ENCODE results near the gene ESF1. TPM values are rescaled to one million over a fixed set of nuclear protein-coding genes. Genes with fewer than 3 reads are reported as not detected.

The ESF1 gene
- total and polyA plus RNA-seq, 9 of the 15 experiments (the other 6 are each of a cell fraction or from before 2014, with no cell fraction given) = 7.0 to 30.4 (median 18.6) TPM

- TF ChIP-seq ATF1 (CRISPR knock-in tag; IDR thresholded peaks at IDR 0.05) = no peak
- TF ChIP-seq ATF1 (tag; IDR thresholded peaks at IDR 0.05) = no peak
- TF ChIP-seq ZBED1 (IDR thresholded peaks at IDR 0.05) = no peak
- no peak for TF ChIP-seq CXXC5 (CRISPR knock-in tag; IDR thresholded peaks at IDR 0.05)
- TF ChIP-seq IFI16 (CRISPR knock-in tag; IDR thresholded peaks at IDR 0.05) = no peak
- no peak for TF ChIP-seq ZNF445 (CRISPR knock-in tag; IDR thresholded peaks at IDR 0.05; ENCODE audit: low read depth)
Observed at GRCh38 chr20:13817342-13817741, 32.6 kb upstream of the ESF1 start (continued).

GRCh38 chr20:13816757-13817156 is 32.0 kb upstream of the ESF1 start:
- CTCF ChIA-PET (ENCODE audit: low intra/inter-chr PET ratio) = no interaction called here
- H3K4me2 ChIP-seq (ENCODE audit: insufficient read depth, low read length) = no peak overlapping the region
- TF ChIP-seq ZNF140 (CRISPR knock-in tag; IDR thresholded peaks at IDR 0.05) (no peak), ZBTB5 (IDR thresholded peaks at IDR 0.05) (no peak), E2F8 (IDR thresholded peaks at IDR 0.05; ENCODE audit: low read depth, partially characterized antibody) (no peak), CREB5 (CRISPR knock-in tag; IDR thresholded peaks at IDR 0.05) (no peak), ETV5 (CRISPR knock-in tag; IDR thresholded peaks at IDR 0.05; ENCODE audit: low read depth) (no peak), ID3 (CRISPR knock-in tag; IDR thresholded peaks at IDR 0.05) (no peak), ID3 (tag; IDR thresholded peaks at IDR 0.05) (no peak), TGIF2 (CRISPR knock-in tag; IDR thresholded peaks at IDR 0.05) (no peak), RAD21 (CRISPR knock-in tag; conservative IDR thresholded peaks at IDR 0.05 in 1 of 2, IDR thresholded peaks at IDR 0.05 in 1 of 2) (no peak)

More at GRCh38 chr20:13816757-13817156, 32.0 kb upstream of the ESF1 start:
- intact Hi-C loops (cut with micrococcal nuclease) = no loop called here
- H3K4me1 ChIP-seq (replicated peaks in 1 of 2; ENCODE audit: control insufficient read depth in 2 of 2, insufficient read depth in 2 of 2, low read length in 2 of 2) = no peaks in the 10 kb centered on the region; a peak in 1 of 5 replicates
- no peak overlapping the region for H3K27ac ChIP-seq (ENCODE audit: extremely low read depth, low read depth, low read length)
- POLR2A ChIA-PET = no interaction called here
- H2AFZ ChIP-seq (ENCODE audit: low read depth, low read length) = no peak overlapping the region
- H4K20me1 ChIP-seq (replicated peaks; ENCODE audit: control insufficient read depth, insufficient read depth, low read length) = no peaks in the 10 kb centered on the region
- DNase-seq (ENCODE audit: extremely low read depth in 1 of 4, low spot score in 3 of 4) = no peak
- BruUV-seq (replicated peaks) = no TSS peak
- no peaks in the 10 kb centered on the region for H3K79me2 ChIP-seq (ENCODE audit: control insufficient read depth, insufficient read depth, low read length)
- in situ Hi-C loops (cut with MboI) = no loop called here
- no peaks in the 10 kb centered on the region for H3K9me1 ChIP-seq (ENCODE audit: control insufficient read depth, insufficient read depth, low read length)
- WGBS (ENCODE audit: insufficient coverage, low coverage, missing lambda C conversion rate) = 83% methylated on average over 3 of the region's 3 CpGs
- H3K9ac ChIP-seq (ENCODE audit: insufficient read depth in 1 of 2, low read depth in 2 of 2, low read length in 2 of 2) = no peak overlapping the region
- H3K9me3 ChIP-seq (replicated peaks; ENCODE audit: control insufficient read depth, insufficient read depth, low read depth, low read length) = no peaks in the 10 kb centered on the region
- no peak for FAIRE-seq
- no peak for ATAC-seq
- H3K4me3 ChIP-seq = no peak overlapping the region
- H3K27me3 ChIP-seq (ENCODE audit: control insufficient read depth in 2 of 2, insufficient read depth in 2 of 2, low read length in 2 of 2) = no peaks in the 10 kb centered on the region
- H3K36me3 ChIP-seq (ENCODE audit: control insufficient read depth, insufficient read depth, low read length) = peaks cover 65% of the 10 kb centered on the region; the same call in 2 of the 3 replicates

Data from K562 (cell line).